ENCODE results near the gene MYMX.
"Not testable (repeated sequence)": the region's sequence is repeated elsewhere in the genome, so short reads cannot be mapped to it uniquely, and the experiment has no call there.

Gene MYMX

DNA sequence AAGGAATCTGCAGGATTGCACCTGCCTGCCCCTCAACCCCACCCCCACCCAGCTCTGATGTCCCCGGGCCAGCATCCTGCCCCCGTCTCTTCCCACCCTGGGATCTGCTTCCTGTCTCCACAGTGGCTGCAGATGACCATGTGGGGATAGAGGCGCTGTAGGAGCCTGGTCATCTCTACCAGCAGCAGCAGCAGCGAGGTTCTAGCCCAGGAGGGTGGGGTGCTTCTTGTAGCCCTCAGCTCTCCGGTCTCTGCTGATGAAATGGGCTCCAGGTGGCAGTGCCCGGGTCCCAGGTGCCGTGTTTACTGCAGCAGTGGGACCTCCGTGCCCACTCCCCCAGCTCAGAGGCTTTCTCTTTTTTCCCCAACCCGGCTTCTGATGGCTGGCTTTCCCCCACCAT is 32.9 kb upstream of the MYMX start:
- in situ Hi-C loops (cut with MboI; ENCODE audit: low pct_unique_long_range_greater_than_20kb, low sequenced_read_pairs) = no loop called here
- no peak for DNase-seq

DNA sequence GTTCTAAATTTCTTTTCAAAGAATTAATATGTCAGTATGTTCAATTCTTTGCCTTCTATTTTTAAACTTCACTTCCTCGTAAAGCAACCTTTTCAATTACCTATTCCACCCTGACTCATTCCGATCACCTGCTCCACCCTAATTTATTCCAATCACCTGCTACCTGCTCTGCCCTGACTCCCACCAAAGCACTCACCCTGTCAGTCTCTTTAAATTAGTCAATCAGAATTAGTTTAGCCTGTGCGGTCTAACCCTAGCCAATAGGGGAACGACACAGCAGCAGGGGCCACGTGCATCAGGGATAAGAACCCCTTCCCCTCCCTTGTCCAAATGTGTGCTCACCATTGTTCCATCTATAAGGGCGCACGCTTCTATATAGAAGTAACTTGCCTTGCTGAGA is 31.4 kb upstream of the MYMX start:
- in situ Hi-C loops (cut with MboI; ENCODE audit: low pct_unique_long_range_greater_than_20kb, low sequenced_read_pairs); DNase-seq: not testable (repeated sequence)

DNA sequence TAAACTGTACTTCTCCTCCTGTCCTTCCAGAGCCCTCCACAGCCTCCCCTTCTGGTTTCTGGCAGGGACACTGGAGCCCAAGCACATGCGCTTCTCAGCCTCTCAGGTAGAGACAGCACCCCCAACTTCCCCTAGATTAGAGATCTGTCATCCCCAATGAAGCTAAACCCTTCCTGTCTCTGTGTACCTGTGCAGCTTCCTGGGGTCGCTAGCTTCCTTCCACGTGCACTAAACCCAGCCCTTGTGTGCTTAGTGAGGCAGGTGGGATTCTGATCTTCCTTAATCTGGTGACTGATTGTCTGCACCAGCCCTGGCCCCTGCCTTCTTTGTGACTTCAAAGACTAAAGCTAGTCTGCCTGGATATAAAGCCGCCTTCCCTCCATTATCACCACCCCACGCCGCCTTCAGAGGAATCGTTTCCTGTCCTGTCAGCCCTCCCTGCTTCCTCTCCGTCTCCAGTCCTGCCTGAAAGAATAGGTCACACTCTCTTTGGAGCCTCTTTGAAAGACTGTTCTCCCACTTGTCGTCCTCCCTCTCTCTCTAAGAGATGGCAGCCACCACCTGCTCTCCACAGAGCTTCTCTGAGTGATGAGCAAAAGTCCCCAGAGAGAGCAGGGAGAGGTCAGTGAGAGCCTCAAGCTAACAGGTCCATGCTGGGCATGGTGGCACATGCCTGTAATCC is 30.6 kb upstream of the MYMX start:
- peak; percentile 40 for DNase-seq
- in situ Hi-C loops (cut with MboI; ENCODE audit: low pct_unique_long_range_greater_than_20kb, low sequenced_read_pairs) = no loop called here

DNA sequence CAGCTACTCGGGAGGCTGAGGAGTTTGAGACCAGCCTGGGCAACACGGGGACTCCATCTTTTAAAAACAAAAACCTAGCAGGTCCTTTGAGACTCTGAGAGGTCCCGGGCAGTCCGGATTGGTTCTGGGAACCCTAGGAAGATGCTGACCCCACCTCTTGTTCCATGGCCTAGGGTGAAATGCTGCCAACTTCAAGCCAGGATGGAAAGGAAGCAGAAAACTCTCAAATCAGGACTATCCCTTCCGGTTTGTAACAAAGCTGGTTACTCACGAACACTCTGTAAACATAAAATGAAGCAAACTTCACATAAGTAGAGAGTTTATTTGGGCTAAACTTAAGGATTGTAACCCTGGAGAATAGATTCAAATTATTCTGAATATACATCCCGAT is 30.1 kb upstream of the MYMX start:
- in situ Hi-C loops (cut with MboI; ENCODE audit: low pct_unique_long_range_greater_than_20kb, low sequenced_read_pairs) = no loop called here
- DNase-seq = no peak

DNA sequence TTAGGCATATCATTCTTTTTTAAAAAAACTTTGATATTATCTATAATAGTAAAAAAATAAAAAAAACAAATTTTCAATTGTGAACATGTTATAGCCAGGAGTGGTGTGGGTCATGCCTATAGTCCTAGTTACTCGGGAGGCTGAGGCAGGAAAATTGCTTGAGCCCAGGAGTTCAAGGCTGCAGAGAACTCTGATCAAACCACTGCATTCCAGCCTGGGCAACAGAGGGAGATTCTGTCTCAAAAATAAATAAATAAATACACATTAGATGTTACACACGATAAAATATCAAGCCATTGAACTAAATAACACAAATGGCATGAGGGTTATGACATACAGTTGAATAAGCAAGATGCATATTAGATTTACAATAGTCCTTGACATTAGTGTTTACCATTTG is 27.9 kb upstream of the MYMX start:
- DNase-seq = no peak
- in situ Hi-C loops (cut with MboI; ENCODE audit: low pct_unique_long_range_greater_than_20kb, low sequenced_read_pairs) = no loop called here

DNA sequence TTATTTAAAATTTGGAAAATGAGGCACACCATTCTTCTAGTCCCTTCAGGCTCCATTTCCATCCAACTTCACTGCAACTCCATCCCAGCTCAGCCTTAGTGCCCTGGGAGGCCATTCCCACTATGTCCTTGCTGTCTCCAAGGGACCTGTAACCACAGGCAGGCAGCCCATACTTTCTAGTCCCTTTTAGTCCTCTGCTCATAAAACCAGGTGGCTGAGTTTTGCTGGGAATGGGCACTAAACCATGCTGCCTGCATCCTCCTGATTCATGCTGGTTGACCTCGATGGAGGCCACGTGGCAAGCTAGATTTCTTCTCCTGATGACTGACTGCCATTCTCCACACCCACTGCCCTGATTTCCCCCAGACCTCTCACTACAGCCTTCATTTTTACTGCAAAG is 27.5 kb upstream of the MYMX start:
- in situ Hi-C loops (cut with MboI; ENCODE audit: low pct_unique_long_range_greater_than_20kb, low sequenced_read_pairs) = no loop called here
- no peak for DNase-seq

DNA sequence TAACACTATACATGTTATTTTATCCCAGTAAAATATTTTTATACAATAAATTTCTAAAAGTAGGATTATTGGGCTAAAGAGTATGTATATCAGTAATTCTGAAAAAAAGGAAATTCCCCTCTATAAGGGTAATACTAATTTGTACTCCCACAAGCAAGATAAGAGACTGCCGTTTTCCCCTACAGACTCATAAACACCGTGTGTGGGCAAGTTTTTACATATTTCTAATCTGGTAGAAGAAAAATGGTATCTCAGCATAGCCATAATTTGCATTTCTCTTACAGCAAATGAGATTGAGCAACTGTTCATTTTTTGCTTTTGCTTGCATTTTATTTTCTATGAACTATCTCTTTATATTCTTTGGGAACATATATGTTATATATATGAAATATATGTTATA is 26.0 kb upstream of the MYMX start:
- no peak for DNase-seq
- in situ Hi-C loops (cut with MboI; ENCODE audit: low pct_unique_long_range_greater_than_20kb, low sequenced_read_pairs) = no loop called here

DNA sequence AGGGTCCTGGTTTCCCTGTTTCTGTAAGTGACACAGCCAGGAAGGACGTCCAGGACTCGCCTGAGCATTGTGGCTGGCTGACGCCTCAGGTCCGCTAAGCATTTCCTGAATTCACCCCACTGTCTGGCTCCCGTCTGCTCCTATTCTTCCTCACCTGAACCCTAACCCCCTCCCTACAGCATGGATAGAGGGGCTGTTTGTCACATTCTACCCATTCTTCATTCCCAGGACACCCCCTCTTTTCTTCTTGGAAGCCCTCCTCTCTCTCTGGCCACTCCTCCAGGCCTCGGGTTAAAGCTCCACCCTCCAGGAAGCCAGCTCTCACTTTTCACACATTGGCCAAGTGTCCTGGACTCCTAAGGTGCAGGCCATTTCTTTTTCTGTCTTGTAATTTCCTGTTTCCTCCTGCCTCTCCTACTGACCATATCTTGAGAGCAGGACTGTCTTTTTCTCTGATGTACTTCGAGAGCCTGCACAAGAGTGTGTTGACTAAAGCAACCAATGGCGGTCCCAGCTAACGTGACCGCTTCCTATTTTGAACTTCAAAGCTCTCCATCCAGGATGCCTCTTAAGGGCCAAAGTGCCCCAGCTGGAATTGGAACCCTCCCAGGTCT is 24.2 kb upstream of the MYMX start:
- DNase-seq = no peak
- in situ Hi-C loops (cut with MboI; ENCODE audit: low pct_unique_long_range_greater_than_20kb, low sequenced_read_pairs) = no loop called here

DNA sequence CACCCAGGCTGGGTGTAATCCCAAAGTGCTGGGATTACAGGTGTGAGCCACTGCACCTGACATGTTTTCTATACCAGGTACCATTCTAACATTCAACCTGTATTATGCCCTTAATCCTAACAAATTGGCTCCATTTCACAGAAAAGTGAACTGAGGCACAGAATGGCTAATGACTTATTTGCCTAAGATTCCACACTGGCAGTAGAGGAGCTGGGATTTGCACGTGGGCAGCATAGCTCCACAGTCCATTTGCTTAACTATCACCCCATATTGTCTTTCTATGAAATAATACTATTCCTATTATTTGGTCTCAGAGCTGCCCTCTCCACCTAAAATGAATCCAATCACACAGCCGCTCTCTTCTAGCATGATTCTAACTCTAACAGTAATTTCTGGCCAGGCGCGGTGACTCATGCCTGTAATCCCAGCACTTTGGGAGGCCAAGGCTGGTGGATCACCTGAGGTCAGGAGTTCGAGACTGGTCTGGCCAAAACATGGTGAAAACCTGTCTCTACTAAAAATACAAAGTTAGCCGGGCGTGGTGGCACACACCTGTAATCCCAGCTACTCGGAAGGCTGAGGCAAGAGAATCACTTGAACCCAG is 23.3 kb upstream of the MYMX start:
- no peak for DNase-seq
- in situ Hi-C loops (cut with MboI; ENCODE audit: low pct_unique_long_range_greater_than_20kb, low sequenced_read_pairs) = no loop called here

DNA sequence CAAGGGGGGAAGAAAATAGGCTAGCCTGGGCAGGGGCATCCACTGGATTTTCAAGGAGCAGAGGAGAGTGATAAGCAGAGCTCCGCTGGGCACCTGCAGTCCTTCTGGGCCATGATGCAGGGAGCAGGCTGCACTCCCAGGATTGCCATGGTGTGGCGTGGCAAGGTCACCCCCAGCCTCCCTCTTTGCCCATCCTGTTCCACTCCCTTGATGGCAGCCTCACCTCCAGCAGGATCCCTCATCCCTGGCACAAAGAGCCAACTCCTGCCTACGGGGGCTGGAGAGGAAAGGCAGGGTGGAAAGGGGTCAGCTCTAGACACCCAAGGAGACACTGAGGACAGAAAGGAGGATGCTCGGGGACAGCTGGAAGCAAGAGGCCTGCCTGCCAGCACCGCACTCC is 22.4 kb upstream of the MYMX start:
- no peak for DNase-seq
- in situ Hi-C loops (cut with MboI; ENCODE audit: low pct_unique_long_range_greater_than_20kb, low sequenced_read_pairs) = no loop called here

DNA sequence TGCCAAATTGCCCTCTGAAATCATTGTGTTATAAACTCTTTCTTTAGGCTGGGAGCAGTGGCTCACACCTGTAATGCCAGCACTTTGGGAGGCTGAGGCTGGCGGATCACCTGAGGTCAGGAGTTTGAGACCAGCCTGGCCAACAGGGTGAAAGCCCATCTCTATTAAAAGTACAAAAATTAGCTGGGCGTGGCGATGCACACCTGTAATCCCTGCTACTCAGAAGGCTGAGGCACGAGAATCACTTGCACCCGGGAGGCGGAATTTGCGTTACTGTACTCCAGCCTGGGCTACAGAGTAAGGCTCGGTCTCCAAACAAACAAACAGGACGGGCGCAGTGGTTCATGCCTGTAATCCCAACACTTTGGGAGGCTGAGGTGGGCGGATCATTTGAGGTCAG is 20.4 kb upstream of the MYMX start:
- DNase-seq; in situ Hi-C loops (cut with MboI; ENCODE audit: low pct_unique_long_range_greater_than_20kb, low sequenced_read_pairs): not testable (repeated sequence)

DNA sequence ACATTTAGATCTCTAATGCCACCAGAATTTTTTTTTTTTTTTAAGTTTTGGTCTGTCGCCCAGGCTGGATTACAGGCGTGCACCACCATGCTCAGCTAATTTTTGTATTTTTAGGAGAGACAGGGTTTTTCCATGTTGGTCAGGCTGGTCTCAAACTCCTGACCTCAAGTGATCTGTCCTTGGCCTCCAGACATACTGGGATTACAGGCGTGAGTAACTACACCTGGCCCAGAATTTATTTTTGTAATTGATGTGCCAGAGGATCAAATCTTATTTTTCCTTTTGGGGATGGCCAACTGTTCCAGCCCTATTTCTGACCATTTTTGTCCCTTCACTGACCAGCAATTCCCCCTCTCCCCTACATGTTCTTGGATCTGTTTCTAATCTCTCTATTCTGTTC is 18.0 kb upstream of the MYMX start:
- in situ Hi-C loops (cut with MboI; ENCODE audit: low pct_unique_long_range_greater_than_20kb, low sequenced_read_pairs) = no loop called here

DNA sequence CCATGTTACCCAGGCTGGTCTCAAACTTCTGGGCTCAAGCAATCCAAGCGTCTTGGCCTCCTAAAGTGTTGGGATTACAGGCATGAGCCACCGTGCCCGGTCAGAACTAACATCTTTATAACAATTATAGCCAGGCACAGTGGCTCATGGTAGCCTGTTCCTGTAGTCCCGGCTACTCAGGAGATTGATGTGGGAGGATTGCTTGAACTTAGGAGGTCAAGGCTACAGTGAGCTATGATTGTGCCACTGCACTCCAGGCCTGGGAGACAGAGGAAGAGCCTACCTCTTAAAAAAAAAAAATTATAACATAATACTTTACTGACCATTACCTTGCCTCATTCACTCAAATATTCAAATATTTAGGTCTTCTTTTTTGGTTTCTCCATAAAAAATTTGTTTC is 16.8 kb upstream of the MYMX start:
- in situ Hi-C loops (cut with MboI; ENCODE audit: low pct_unique_long_range_greater_than_20kb, low sequenced_read_pairs) = no loop called here
- DNase-seq = no peak

More for the DNA sequence above, 18.0 kb upstream of the MYMX start:
- DNase-seq = no peak

DNA sequence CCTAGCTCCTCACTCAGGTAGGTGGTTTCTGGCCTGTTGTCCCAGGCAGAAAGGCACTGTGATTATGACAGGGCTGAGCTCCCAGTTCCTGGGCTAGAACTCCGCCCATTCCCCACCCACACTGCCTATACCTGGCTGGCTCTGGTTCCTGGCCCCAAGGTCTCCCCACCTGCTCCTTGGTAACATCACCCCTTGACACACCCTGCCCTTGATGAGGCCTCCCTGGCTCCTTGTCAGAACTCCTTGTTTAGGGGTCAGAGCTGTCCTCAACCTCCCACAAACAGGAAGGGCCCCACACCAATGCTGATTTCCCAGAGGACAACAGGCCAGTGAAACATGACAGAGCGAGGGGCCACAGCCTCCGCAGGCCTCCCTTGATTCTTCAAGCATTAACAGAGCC is 15.5 kb upstream of the MYMX start:
- DNase-seq = no peak
- in situ Hi-C loops (cut with MboI; ENCODE audit: low pct_unique_long_range_greater_than_20kb, low sequenced_read_pairs) = no loop called here

DNA sequence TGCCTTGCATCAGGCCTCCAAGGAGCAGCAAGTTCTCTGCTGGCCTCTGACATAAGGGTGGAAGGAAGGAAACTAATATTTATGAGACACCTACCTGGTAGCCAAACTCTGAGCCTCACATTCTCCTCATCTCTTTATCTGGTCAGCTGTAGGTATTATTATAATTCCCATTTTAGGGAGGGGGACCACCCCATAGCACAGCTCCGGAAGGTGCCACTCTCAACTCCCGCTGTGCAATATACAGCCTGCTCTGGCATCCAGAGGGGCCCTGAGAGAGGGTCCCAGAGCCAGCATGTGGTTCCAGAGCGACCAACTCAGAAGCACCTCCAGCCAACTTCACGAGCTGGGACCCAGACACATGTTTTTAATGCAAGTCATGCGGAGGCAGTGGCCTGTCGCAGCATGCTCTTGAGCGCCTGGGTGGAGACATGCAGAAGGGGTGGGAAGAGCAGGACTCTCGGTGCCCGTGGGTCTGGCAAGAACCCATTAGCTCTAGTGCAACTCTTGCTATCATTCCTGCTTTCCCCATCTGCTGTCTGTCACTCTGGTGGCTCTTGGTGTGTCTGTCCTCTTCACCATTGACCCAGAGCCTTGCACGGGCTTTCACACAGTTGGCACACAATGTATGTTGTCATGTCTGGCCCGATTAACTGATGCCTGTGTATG is 15.0 kb upstream of the MYMX start:
- no peak for DNase-seq
- in situ Hi-C loops (cut with MboI; ENCODE audit: low pct_unique_long_range_greater_than_20kb, low sequenced_read_pairs) = no loop called here

DNA sequence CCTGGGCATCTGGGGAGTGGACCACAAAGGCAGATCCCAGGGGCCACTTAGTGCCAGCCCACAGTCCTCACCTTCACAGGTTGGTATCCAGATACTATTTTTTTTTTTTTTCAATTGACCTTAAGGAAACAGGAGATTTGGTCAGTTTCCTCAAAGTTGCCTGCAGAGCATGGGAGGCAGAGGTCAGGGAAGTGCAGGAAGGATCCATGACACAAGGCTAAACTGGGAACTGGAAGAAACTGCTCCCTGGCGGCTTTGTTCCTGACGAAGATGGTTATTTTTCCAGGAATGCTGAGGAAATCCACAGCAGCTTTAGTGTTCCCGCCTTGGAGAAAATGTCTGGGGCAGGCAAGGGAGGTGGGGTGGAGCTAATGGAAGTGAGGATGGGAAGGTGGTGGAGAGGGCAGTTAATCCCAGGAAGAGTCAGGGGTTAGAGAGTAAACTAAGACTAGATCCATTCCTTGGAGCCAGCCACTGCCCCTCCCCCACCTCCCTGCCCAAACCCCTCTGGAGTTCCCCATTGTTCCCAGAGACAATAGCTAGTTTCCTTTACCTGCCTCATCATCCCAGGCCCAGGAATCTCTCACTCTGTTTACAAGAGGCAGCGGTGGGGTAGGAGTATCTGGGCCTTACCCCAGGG is 14.3 kb upstream of the MYMX start:
- in situ Hi-C loops (cut with MboI; ENCODE audit: low pct_unique_long_range_greater_than_20kb, low sequenced_read_pairs) = no loop called here

DNA sequence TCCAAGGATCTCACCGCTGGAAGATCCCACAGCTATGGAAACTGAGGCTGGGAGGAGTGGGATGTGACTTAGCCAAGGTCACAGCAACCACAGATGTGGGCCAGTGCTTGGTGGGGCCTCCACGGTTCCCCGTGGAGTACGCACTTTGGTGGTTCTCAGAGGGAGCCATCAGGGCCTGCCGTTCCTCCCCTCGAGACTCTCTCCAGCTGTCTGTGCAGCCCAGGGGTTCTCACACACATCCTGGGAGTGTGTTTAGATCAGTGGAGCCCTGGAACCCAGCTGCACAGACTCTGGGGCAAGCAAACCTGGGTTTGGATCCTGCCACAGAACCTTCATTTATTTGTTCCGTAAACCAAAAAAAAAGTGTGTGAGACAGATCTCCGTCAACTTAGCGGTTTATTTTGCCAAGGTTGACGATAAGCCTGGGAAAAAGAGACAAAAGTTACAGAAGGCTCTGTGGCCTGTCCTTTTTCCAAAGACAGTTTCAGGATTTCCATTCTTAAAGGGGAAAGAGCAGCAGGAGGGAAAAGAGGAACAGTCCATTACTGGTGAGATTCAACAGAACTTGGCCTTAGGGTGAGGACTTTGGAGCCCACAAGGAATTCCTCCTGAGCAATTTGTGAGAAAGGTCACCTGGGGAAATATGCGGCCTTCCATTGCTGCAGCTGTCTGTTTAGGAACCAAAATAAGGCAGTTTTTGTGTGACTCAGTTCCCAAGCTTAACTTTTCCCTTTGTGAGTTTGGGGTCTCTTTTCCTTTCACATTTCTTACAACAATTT is 13.6 kb upstream of the MYMX start:
- in situ Hi-C loops (cut with MboI; ENCODE audit: low pct_unique_long_range_greater_than_20kb, low sequenced_read_pairs) = no loop called here
- no peak for DNase-seq

More for the DNA sequence above, 14.3 kb upstream of the MYMX start:
- DNase-seq = no peak

DNA sequence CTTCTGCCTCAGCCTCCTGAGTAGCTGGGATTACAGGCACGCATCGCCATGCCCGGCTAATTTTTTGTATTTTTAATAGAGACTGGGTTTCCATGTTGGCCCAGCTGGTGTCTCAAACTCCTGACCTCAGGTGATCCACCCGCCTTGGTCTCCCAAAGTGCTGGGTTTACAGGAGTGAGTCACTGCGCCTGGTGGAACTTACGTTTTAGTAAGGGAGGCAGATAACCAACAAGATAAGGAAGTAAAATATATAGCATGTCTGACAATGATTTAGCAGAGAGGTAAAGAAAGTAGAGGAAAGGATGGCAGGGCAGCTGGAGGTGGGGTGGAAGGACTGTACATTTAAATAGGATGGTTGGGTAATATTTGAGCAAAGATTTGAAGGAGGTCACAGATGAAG is 12.8 kb upstream of the MYMX start:
- DNase-seq = no peak
- in situ Hi-C loops (cut with MboI; ENCODE audit: low pct_unique_long_range_greater_than_20kb, low sequenced_read_pairs) = no loop called here

DNA sequence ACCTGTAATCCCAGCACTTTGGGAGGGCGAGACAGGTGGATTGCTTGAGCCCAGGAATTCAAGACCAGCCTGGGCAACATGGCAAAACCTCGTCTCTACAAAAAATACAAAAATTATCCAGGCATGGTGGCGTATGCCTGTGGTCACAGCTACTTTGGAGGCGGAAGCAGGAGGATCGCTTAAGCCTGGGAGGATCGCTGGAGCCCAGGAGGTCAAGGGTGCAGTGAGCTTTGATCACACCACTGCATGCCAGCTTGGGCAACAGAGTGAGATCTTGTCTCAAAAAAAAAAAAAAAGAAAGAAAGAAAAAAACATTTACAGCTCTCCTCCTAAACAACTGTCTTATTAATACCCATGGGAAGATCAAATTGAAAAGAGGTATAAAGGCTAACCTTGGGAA is 8.8 kb upstream of the MYMX start:
- in situ Hi-C loops (cut with MboI; ENCODE audit: low pct_unique_long_range_greater_than_20kb, low sequenced_read_pairs) = no loop called here
- no peak for DNase-seq
